CD4-positive, alpha-beta T cell treated with Interleukin-17A for 1 hour (primary cell): ENCODE measurements around the gene LPP.

ENCODE experiments used
- DNase-seq: peaks from one replicate; pipeline ENCODE4 v3.0.0-alpha.2; 2020

The LPP gene

DNA sequence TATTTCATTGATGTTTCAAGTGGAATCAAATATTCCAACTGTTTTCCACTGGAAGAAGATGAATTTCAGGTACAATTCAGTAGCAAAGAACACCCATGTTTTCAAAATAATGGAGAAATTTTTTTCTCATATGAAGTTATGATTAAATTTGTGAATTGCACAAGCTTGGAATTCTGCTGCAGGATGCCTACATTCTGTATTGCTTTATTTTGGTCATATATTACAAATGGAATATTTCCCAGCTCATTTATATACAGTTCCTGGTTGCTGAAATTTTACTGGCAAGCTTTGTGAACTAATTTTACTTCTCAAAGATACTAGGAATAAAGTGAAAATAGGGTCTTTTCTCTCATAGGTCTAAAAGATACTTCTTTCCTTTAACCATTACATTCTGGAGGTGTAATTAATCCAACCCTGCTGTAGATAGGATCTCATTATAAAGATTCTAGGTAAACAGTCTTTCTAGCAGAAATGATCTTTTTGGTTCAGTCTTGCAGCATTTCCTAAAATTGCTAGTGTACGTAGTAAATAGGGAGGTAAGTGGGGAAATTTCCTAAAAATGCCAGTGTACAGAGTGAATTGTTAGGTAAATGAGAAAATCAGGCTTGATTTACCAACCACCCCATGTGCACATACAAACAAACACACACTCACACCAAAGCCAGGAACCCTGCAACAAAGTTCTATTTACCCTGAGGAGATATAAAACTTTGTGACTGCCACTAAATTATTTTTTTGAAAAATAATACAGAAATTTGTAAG is 624.3 kb downstream of the LPP start:
- no peak for DNase-seq

DNA sequence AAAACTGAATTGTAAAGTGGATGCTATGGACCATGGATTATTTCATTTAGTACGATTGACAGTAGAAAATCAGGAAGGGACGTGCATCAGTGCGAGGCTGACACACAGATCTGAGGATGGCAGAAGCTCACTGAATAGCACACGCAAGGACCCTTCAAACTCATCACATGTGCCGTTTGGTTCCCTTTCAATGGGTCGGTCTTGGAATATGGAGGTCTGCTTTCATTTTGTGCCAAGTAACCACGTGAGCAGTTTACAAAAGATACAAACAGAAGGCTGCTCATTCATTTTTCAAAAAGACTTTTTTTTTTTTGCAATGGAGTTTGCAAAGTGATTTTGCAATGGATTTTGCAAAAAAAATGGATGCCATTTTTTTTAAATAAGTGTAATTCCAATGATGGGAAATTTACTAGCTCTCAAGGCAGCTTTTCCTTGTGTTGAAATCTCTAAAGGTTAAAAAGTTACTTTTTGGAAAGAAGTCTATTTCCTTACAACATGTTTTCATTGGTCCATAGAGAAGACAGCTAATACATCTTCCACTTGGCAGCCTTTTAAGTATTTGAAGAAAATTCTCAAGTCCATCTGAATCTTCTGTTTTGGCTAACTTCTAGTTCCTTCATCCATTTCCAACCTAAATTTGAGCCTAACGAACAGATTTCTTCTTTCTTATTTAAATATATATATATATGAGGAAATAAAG is 625.5 kb downstream of the LPP start:
- DNase-seq: no peak

DNA sequence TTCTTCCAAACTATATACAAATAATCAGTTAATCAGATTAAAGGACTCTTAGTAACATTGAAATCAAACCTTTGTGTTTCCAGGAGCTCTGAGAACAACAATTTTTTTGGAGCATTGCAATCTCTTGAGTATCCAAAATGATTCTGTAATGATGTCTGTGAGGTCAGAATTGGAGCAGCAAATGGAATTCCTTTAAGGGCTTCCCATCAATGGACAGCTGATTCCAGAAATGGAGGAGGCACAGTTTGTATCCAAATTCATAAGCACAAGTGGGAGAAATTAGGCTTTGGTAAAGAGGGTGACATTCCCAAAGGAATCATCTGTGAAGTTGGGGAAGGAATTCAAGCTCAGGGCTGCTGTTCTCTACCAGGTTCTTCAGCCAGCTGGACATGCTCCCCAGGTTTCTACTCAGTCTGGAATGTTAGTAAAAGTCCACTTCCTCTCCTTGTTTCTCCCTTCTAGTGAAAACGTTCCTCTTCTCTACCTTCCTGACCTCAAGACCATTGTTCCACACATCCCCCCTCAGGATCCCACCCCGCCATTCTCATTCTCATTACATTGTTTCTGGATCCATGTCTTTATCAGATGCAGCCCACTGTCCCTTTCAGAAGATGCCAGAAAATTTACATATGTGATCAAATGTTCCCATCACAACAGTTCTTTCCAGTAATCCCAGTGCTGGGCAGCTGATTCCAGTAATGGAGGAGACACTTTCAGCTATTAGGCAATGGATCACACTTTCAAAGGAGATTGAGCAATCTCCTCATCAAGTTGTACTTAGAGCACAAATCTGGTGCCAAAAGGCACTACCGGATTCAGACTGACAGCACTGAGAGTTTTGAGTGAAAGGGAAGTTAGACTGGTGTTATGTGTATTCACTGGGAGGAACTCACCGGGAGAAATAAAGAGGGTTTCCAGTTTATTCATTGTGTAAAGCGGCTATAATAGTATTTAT is 626.5 kb downstream of the LPP start:
- no peak for DNase-seq

DNA sequence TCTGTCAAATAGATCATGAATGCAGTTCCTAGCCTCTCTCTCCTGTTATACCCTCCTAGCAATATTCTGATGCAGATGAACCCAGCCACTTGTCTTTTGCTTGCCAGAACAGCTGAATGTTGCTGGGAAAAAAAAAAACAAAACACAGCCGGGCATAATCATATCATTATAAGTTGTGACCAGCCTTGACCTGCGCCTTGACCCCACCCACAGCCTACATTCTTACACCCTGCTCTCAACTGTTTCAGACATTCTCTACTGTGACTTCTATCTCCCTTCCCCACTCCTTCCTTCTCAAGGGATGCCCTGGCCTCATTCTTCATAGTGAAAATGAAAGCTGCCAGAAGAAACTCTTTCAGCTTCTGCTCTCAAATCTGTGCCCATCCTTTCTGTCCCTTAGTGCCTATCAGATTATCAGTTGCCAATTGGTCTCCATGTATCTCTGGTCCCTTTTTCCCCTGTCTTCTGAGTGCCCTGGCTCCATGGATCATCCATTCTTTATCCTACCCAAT is 628.7 kb downstream of the LPP start:
- no peak for DNase-seq

DNA sequence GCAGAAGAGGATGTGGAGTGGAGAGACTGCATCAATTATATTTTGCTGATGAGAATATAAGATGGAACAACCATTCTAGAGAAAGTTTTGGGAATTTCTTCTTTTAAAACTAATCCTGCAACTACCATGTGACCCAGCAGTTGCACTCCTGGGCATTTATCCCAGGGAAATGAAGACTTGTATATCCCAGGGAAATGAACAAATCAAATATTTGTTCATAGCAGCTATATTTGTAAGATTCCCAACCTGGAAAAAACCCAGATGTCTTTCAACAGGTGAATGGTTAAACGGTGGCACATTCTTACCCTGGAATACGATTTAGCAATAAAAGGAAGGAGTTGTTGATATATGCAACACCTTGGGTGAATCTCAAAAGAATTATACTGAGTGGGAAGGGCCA is 632.5 kb downstream of the LPP start:
- no peak for DNase-seq

DNA sequence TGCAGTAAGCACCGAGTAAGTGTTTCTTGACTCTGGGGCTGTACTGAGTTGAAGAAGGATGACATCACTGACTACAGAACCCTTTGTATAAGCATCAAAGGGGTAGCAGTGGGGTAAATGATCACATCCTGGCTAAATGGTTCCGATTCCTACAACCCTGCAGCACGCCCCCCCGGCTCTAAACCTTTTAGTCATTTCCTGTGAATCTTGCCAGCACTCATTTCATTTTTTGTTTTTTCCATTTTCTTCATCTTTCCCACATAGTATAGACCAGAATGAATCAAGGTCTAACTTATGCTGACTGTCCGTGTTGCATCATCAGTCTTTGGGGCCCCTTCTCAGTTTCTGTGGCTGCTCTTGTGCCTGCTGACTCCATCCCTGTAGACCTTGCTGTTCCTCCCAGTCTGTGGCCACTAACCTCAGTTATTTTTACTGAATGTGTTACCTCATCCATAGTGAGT is 634.7 kb downstream of the LPP start:
- DNase-seq: peak; percentile 40

DNA sequence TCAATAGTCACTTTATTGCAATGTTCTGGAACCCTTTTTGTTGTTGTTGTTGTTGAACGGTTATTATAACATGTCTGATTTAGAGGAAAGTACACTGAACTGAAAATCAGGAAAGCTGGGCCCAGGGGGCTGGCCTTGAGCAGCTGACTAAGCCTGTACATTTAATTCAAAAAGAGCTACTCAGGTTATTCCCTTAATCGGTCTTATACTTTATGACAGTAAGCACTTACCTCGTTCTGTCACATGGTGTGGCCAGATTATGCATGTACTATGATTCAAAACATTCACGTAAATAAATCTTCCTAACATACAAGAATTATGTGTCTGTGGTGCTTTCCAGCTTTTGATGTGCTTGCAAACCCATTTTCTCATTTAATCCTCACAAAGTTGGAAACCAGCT is 635.3 kb downstream of the LPP start:
- no peak for DNase-seq

DNA sequence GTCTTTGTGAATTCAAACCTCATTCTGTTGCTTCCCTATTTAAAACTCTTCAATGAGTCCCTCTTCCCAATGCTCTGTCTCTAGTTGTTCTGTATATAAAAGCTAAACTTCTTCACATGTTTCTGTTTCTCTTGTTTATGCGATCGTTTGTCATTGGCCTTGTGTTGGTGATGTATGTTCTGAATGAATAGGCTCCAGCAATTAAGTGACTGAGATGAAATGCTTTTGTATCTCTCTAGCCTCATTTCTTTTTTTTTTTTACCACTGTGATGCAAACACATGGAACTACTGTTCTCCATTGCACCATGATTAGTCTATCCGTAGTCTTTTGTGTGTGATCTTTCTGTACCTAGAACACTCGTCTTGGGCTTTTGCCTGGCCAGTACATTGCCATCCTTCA is 637.4 kb downstream of the LPP start:
- no peak for DNase-seq

DNA sequence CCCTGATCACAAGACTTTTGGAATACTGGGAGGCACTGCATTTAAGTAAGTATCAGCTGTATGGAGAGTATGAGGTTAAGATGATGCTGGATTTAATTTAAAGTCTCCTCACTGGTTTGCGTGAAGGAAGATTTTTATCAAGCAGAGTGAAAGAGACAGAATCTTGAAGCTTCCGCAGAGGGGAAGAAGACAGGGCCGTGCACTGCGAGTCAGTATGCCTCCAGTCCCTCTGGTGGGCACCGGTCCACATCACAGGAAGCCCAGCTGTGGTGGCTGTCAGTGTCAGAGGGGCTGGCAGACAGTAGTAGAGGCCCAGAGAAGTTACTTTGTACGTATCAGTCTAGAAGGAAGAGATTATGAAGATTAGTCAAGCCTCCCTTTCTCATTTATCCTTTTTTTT is 638.8 kb downstream of the LPP start:
- DNase-seq: no peak

DNA sequence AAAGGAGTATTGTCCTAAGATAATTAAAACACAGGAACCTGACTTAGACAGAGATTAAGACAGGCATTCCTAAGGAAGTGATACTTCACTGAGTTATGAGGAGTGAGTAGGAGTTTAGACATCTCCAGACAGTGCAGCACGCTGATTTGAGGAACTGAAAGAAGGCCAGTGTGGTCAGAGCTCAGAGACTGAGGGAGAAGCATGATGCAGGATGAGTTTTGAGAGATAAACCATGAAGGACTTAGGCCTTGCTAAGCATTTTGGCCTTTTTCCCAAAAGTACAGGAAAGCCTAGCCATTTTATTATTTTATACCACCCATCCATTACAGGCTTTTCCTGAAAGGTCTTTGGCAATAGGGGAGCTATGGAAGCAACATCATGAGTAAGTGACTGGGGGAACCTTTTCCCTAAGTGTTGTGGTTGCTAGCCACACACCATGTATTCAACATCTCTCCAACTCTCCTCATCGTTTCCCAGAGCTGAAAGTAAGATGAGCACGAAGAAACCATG is 642.2 kb downstream of the LPP start:
- DNase-seq: peak; percentile 10

DNA sequence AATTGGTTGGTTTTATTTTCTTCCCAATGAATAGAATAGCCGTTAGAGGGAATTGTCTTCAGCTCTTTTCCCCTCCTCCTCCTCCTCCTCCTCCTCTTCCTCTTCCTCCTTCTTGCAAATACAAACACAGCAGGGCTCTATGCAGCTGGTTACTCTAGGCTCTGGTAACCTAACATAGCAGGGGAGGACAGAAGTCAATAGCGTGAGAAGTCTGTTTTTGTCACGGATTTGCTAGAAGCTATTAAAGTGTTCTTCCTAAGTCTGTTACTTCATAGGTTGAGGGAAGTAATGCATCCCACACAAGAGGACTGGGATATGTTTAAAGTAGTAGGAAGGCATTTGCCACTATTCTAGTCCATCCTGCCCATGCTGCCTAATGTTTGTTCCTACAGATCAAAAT is 643.1 kb downstream of the LPP start:
- no peak for DNase-seq

DNA sequence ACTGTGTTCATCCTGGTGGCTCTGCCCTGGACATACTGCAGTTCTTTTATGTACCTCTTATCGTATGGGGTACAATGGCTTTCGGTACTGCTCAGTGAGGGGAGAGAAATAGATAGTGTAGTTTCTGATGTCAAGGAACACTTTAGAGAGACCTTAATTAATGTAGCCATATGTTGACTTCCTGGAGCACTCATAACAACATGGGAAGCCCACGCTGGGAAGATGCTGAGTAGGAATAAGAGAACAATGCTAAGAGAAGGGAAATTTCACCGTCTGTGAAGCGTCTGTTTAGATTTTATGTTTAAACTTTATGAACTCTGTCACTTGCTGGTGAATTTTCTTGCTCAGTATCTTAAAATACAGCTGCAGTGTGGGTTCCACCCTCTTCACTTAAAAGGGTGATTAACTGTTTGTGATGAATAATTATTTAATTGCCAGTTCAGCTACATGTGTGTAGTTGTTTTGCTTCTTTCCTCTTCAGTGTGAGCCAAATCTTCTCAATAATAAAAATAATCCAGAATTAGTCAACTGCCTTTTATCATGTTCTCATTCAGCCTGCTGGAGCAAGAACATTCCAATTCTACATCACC is 644.7 kb downstream of the LPP start:
- no peak for DNase-seq

DNA sequence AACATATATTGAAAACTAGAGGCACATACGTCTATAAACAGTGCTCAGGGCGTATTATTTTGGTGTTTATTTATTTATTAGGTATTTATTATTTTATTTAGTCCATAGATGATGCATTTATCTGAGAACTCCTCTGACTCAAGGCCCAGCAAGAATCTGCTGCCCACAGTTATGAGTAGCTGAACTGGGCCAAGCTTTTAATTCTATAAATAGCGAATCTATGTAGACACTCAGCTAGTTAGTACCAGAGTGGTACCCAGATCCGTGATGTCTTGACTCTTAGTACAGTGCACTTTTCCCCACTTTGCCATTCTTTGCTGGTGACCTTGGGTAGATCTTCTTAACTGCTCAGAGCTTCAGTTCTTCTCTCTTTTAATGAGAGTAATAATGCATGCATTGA is 647.4 kb downstream of the LPP start:
- DNase-seq: no peak

DNA sequence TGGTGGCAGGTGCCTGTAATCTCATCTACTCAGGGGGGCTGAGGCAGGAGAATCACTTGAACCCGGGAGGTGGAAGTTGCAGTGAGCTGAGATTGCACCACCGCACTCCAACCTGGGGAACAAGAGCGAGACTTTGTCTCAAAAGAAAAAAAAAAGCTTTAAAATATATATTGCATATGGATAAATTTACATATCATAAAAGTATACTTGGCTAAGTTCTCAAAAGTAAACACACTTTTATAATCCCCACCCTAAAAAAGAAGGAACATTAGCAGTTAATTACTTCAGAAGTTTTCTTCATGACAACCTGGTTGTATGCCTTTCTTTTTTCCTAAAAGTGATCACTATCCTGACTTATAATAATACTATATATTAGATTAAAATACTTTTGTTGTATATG is 648.7 kb downstream of the LPP start:
- DNase-seq: no peak

DNA sequence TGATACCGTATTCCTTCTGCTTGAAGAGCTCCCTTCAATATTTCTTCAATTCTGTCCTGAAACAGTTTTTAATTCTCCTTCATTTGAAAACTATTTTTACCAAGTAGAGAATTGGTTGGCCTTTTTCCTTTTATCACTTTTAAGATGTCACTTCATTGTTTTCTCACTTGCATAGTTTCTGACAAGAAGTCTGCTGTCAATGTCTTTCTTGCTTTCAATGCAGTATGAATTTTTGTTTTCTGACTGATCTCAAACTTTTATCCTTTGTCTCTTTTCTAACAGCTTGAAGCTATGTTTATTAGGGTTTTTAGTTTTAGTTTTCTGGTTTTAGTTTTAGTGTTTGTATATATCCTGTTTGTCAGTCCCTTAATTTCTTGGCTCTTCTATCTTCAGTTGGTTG is 653.0 kb downstream of the LPP start:
- DNase-seq: no peak

DNA sequence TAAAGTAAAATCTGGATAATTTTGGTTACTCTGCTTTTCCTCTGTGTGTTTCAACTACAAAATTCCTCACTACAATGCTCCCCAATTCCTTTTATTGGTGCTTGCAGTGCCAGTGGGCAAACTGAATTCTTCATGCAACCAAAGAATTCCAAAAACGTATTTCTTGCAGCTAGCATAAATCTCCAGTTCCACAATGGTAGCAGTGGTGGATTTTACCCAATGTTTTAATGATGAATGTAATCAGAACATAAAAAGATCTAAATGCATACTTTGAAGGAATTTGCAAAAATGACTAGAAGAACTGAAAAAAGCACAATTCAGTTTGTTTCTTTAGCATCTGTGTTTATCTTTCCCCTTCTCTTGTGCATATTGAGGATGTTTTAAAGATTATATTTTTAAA is 658.2 kb downstream of the LPP start:
- no peak for DNase-seq

DNA sequence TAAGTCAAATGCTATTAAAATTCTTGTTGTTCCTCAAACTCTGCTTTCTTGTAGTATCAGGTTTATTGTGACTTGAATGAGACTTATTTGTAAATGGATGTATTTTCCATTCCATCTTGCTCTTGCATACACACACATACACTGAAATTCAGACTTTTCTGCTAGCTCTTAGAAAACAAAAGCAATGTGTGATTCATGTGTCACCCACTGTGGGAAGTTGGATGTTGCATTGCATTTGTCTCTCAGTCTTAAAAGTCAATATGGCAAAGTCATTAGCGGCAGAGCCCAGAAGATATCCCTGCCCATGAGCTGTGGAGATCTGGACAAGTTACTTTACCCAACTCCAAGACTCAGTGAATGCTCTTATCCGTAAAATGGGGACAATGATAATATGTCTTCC is 660.6 kb downstream of the LPP start:
- no peak for DNase-seq

DNA sequence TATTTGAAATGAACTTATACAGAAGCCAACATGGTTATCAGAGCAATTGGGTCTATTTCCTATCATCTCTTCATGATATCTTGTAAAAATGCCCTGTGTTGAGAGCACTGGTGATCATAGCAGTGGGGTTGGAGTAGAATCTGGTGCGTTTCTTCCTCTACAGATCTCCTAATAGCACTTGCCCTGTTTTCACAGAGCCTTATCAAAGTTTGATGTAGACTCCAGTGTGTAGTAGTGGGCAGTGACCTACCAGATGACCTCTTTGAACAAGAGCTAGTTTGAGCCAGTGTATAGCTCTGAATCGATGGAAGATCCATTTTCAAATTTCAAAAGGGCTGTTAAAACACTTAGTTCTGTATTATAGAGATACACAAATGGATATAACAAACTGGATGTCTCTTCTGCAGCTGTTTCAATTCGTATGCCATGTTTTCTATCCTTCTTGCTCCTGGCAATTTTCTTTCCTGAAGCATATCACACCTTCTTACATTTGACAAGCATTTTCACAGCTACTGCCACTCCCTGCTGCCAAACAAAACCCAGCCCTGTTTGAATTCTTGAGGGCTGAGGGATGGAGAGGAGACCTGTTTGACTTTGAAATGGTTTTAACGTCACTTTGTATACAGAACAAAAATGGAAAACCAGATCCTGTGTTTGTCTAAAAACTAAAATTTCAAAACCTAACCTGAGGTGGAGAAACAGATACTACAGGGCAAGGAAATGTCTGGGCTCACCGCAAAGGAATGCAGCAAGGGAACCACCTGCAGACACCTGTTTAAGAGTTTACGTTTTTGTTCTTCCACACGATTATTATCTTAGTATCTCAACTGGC is 663.4 kb downstream of the LPP start:
- DNase-seq: no peak

DNA sequence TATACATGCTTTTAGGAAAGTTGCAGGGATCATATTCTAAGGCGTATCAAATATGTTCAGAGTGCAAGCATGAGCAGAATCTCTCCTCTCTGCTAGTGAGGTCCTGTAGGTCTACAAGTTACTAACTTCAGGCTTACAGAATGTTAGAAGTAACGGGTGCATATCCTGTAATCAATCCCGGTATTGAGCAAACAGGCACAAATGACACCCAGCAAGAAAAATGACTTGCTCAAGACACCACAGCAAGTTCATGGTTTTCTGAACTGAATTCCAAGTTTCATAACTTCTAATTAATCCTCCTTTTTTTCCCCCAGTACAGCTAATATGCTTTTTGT is 663.9 kb downstream of the LPP start:
- DNase-seq: no peak

DNA sequence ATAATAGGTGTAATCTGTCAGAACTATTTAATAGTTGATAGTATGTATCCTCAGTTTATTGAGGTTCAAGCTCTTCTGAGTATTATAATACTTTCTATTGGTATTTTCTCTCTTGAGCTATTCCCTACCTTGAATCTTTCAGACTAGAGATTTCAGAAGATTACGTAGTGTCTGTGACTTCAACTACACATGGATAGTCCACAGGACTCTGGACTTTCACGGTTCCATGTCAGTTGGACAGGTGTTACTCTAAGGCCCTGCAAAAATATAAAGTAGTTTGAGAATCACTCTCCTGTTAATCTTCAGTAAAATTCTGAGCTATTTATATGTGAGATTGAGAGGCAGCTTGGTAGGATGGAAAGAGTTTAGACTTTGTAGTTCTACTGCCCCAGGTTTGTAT is 664.3 kb downstream of the LPP start:
- no peak for DNase-seq

DNA sequence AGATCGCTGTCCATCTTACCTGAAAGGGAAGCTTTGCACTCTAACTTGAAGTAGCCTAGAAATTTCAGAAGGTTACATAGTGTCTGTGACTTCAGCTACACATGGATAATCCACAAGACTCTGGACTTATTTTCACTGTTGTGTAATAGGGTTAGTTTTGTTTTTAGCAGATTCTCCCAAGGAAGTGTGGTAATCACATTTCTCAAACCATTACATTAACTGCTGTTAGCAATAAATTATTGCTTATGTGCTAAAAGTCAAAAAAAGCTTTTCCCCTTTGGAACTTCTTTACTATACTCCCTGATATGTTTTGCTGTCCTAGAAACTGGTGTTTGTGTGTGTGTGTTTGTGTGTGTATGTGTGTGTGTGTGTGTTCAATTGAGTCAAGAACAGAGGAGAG is 666.0 kb downstream of the LPP start:
- DNase-seq: no peak

DNA sequence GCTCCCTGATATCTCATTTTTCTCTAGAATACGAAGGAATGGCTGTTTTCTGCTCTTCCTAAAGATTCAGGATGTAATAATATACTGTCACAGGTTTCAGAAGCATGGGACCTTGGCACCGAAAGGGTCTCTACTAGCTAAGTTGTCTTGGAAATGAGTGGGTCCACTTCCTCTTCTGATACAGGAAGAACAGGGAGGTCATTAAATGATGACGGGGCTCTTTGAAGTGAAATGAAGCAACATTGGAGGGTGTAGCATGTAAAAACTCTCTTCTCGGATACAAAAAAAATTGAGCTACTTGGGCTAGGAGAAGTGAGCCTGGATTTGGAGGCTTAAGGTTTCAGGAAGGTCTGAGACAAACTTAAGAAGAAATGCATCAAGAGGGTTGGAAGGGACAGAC is 668.0 kb downstream of the LPP start:
- DNase-seq: peak; percentile 10
